SKM-1 (cell line): ENCODE data around the gene TRIM65.
"Not testable (repeated sequence)": the region's sequence is repeated elsewhere in the genome, so short reads cannot be mapped to it uniquely, and the experiment has no call there.

Experiments
- DNase-seq: peaks from one replicate; lab custom pipeline; 2025; ENCODE audit not compliant: unreplicated experiment; lab: John Stamatoyannopoulos, UW

Gene TRIM65

DNA sequence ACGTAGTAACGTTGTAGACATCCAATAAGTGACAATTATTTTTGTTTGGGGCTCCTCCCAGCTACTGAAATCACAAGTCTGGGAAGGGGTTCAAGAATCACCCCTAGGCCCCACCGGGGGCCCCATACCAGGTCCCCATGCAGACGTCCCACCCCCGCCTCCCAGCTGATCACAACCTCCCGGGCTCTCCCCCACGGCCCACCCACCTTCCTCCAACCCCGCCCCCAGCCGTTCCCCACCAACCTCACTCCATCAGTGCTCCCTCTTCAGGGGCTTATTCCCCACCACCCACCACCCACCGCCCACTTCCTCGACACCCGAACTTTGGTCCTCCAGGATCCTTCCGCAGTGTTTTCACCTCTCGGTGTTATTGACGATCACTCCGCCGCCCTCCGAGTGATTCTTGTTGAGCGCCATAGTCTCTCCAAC, 41.9 kb downstream of the TRIM65 start:
- DNase-seq = no peak

DNA sequence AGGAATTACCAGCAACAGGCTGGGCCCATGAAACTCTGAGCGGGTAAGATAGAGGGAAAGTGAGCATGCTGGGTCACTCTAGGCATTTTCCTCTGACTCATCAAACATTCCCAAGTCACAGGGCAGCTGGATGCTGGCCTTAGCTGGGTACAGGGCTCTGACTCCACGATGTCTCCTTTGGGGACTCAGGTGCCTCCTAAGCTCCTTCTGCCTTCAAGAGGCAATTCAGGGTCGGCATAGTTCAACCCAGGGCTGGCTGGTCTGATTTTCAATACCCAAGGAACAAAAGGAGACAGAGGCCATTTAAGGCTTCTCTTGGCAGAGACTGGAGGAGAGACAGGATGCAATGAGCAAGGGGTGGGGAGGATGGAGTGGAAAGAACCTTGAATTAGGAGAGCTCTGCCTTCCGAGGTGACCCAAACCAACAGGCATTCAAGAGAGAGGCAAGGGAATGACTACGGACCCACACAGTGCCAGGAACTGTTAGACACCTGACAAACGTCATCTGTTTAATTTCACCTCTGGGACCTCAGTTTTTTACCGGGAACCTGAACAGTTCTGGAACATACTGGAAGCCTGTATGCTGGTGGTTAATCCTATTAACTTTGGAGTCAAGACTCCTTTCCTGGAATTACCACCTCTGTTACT, 42.5 kb downstream of the TRIM65 start:
- DNase-seq = no peak

DNA sequence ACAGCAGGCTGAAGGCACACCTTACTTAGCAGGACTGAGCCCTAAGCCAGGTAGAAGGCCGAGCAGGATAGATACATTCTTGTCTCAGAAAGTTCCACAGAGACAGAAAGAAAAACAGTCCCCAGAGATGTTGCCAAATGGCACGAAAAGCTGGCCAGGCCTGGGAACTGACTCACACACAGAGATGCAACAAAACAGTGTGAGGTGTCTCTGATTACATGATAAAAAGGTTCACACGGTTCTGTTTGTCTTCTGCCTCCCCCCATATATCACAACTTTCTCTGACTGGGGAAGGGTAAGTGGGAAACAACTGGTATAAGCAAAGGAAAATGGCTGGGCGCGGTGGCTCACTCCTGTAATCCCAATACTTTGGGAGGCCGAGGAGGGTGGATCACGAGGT, 43.3 kb downstream of the TRIM65 start:
- DNase-seq = no peak

DNA sequence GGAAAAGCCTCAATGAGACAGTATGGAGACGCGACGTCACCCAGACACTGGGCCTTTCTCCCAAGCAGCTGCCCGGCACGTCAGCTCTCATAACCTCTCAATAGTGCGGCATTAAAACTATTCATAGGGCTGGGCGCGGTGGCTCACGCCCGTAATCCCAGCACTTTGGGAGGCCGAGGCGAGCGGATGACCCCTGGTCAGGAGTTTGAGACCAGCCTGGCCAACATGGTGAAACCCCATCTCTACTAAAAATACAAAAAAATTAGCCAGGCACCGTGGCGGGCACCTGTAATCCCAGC, 45.1 kb downstream of the TRIM65 start:
- not testable (repeated sequence) for DNase-seq

DNA sequence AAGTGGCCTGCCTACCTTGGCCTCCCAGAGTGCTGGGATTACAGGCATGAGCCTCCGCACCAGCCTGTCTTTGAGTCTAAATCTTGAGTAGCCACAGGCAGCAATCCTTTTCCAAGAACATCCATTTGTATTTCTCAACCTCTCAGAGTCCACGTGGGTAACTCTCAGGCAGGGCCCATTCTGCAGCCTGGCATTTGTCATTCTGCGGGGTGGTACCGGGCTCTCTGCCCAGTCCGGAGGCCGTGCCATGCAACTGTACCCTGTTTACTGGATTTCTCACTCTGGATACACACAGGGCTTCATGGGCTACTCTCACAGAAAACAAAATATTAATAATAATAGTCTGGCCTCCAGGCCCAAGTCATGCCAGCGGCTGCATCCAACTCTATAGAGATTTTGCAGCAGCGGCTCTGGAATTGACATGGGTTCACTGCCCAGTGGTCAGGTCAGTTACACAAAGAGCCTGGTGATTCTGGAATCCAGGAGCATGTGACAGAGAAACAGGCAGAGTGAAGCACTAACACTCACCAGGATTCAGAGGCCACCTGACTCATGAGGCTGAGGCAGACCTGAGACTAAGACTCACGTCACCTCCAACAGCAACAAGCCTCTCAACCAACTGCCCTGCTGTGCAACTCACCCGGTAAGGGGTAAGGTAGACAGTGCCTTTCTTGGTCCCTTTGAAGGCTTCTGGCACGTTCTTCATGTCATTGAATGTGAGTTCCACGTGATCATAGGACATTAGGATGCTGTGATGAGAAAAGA, 45.6 kb downstream of the TRIM65 start:
- no peak for DNase-seq

DNA sequence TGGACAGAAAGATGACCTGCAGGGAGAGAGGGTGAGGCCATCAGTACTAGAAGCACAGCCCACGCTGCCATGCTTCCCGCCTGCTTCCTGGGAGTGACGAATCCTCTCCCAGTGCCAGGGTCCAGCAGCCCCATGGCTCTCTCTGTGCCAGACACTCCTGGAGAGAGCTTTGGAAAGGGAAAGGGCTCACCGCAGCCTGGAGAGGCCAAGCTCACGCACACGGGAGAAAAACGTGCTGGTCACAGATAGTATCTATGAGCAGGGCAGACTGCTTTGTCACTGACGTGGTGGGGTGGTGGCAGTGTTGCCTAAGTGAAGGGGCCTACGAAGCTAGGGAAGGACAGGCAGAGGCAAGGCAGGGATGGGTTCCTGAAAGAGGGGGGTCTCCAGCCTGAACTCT, 47.0 kb downstream of the TRIM65 start:
- DNase-seq = no peak

DNA sequence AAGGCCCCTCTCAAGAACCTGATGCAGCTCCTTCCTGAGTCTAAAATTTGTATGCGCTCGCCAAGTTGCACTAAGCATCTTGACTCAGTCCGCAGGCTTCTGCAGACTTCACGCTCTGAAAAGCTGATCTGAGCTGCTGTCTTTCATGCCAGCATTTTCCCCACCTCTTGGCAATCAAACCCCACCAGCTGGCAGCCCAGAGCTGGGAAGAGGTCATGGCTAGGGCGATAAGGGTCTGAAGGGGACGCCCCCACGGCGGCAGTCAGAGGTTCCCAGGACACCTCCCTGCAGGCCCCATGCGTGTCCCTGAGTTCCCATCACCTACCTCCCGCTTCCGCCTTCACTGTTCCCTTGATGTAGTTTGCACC, 47.5 kb downstream of the TRIM65 start:
- no peak for DNase-seq

DNA sequence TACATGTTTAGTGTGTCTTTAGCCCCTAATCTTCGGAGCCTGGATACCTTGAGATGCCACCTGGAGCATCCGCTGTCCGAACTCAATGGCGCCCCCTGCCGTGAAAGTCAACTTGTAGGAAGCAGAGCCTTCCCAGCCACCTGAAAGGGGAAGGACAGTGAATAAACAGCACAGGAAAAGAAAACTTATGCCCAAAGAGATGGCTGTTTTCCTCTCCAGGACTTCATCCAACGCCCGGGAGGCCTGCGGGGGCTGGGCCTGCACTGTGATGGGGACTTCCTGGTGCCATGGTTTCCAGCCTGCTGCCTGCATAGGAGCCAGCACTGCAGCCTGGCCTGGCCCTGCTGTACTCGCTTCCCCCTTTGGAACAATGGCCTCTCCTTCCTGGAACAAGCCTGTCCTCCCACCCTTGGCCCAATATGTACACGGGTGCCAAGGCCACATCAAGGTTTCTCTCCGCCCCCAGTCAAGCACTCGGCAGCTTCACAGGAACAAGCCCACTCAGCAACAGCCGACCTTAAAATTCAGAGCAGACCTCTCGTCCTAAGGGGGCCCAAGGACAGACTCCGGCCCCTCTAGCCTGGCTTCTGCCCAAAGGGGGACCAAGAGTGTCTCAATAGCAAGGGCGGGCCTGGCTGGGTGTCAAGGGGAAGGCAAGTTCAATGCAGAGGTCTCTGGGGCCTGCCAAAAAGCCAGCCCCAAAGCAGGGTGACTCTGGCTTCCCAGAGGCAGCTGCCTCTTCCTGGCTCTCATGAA, 48.0 kb downstream of the TRIM65 start:
- DNase-seq = peak; percentile 50

DNA sequence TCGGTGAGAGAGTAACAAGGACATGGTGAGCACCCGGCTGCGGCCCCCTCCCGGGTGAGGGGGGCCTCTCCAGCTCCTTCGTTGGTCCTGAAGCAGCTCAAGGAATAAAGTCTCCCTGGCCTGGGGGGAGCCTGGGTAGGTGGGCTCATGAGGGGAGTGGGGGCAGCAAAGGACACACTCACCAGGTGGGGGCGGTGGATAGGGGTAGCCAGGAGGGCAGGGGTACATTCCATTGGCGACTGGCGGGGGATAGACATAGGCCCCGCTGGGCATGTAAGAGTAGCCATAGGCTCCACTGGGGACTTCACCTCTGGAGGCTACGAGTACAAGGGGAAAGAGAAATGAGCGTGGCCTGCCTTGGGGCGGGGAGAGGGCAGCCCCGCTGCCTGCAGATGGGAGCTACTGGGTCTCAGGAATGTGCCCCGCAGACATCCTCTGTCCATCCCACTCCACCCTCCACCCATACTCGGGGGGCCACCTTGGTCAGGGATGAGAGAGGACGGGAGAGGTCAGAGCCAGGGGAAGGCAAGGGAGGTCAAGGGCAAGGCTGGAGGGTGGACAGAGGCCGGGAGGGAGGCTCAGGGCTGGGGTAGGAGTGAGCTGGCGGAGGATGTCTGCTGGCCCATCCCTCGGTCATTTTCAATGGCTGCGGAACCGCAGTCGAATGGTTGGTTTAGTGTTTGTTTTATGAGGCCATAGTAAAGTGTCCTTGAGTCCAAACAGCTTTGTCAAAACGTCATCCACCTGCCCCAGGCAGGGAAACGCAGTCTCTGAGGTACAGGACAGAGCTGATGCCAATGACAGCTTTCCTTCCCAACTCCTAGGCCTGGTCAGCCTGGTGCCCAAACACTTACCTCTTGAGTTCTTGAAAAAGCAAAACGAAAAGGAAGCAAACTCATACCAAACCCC, 48.9 kb downstream of the TRIM65 start:
- DNase-seq = no peak

DNA sequence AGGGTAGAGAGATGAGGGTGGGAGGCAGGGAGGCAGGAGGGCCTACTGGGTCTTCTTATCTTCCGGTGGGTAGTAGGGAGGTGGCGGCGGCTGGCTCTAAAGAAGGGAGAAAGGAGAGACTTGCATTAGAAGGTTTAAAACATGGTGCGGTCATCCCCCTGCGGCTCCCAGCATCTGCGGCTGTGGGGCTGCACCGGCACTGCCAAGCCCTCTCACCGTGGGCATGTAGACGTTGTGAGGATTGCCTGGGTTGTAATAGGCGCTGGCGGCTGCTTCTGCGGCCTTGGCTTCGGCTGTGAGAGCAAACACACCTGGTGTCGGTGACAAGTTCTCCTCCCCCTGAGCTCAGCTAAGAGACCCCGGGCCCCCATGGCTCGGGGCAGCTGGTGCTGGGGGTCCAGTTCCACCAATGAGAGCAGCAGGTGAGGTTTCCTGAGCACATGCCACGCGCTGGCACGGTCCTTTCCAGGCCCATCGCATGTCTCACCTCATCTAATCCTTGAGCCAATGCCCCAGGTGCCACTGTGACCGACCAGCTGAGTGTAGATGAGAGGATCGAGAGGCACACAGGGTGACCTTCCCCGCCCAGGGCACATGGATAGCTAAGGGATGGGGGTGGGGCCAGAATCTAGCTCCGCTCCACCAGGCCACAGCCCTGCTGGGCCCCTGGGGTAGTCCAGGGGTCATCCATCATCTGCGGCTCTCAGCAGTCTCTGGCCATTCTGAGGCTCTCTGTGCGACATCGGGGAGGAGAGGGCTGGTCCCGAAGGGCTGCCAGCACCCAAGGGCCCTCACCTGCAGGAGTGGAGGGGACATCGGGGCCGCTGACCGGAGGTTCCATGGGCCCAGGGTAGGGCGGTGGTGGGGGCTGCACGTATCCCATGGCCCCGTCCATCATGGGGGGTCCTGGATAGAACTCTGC, 49.8 kb downstream of the TRIM65 start:
- no peak for DNase-seq

DNA sequence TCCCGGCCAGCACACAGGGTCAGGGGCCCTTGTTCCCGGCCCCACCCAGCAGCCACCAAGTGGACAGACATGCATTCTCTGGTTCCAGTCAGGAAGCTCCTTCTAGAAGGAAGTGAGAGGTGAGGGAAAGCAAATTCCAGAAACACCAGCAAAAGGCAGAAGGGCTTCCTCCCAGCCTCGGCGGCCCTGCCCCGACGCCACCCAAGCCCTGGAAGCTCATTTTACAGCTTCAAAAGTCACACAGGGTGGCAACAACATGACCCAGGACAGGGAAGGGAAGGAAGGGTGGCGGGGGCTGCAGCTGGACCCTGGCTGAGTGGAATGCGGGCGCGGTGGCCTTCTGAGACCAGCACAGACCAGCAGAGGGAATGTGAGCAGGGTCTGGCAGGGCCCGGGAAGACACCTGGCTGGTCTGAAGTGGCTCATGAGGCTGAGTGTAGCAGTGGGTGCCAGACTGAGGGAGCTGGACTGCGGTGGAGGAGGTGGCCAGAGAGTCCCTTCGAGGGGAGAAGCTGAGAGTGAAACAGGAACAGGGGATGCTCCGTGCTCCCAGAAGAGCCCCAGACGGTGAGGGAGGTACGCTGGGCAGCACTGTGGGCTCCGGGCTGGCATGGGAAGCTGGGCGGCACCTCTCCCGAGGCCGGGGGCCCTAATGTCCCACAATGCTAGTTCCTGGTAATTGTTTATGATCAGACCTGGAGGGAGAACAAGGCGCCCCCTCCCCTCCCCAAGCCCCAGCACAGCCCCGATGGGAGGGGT, 50.6 kb downstream of the TRIM65 start:
- DNase-seq = no peak

DNA sequence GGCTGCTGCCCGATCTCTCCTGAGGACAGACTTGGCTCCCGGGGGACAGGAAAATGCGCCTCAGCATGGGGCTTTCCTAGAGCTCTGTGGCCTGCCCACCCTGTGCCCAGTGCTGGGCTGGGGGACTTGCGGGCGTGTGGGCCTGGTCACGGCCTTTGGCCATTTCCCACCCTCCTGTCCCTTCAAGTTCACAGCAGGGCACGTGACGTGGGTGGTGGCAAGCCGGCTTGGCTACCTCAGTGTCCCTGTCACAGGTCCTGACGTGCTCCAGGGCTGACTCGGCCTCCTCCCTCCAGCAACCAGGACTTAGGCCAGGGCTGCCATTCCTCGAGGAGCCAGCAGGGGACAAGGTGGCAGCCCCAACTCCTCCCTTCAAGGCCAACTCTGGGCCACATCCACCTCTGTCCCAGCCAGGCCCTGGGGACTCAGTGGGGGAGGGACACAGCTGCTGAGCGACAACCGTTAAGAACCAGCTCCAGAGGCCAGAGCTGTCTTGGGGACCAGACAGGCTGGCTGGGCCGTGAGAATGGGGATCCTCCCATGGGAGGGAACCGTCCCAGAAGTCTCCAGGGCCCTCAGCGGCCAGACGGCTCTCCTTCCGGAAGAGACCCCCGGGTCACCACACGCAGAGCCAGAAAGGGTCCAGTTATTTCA, 51.6 kb downstream of the TRIM65 start:
- peak; percentile 76 for DNase-seq

DNA sequence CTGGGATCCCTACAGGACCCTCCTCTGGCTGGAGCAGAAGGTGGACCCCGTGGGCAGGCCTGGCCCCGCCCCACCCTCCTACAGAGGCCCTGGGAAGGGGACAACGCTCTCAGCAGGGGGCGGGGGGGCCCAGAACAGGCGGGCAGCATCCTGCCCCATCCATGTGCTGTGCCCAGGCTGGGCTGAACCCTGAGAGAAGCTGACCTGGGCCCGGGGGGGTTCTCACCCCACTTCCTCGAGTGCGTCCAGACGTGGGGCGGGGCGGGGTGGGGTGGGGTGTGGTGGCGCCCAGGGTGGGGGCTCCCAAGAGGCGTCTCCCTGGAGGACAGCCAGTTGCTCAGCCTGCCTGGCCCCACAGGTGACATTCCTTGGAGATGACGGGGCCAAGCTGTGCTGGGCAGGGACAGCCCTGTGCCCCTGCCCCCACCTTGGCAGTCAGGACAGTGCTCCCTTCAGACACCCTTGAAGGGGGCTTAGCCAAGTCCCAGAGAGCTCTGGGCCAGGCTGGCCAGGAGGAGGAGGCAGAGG, 52.2 kb downstream of the TRIM65 start:
- DNase-seq = no peak

DNA sequence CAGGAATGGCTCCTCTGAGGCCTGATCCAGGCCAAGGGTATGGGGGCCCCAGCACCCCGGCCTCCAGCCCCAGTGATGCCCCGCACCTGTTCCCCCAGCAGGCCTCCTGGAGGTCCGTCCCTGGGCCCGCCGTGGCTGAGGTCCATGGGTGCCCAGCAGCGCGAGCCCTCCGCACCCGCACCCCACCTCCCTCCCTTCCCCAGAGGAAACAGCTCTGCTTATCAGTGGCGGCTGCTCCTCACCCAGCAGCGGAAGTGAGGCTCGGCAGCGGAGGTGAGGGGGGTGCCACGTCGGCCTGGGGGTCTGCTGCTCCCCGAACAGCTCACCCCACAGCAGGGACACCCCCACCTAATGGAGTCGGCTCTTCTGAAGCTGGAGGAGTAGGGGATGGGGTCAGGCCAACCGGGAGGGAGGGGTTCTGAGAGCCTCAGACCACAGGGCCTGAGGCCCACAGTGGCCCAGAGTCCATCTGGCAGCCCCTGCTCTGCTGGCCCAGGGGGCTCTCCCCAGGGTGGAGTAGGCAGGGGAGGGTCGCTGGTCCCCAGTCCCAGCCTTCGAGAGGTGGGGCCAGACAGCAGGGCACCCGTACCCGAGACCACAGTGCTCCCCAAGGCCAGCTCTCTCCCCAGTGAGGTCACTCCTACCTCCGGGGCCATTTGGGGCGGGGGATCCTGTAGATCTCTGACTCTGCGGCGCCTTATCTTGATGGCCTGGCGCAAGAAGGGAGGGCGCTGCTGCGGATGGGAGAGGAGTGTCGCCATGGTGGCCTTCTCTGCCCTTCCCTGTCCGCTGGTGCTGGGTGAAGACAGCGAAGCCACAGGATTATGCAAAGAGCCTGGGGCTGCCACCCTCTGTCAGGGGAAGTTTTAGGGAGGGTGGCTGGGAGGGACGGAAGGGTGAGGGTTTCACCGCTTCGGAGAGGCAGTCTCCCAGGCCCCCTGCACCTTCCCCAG, 52.9 kb downstream of the TRIM65 start, which contains the start of gene UNC13D:
UNC13D (minus strand) TSS at position 828 of the 953 bp plus-strand sequence; CDS start at position 761, 67 bp downstream.
- peak; percentile 78 for DNase-seq

DNA sequence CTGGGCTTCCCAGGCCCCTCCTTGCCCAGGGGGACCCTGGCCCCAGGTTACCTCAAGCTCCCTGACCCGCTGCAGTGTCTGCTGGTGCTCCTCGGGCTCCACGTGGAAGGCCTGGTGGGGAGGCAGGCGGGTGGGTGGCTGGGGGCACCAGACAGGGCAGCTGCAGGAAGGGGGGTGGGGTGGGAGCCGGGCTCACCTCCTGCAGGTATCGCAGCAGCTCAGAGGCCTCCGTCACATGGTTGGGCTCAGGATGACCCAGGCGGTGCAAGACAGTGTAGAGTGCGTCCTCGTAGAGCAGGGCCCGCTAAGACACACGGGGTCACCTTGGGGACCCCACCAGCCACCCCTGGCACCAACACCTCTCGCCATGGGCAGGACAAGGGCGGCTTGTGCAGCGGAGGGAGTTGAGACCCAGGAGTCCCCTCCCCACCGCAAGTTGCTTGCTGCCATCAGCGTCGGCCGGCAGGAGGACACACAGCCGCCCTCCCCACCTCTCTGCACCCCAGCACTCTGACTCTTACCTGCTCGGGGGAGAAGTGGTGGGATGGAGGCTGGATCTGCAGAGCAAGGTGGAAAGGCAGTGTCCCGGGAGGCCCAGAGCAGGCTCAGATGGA, 53.7 kb downstream of the TRIM65 start:
- DNase-seq = no peak

DNA sequence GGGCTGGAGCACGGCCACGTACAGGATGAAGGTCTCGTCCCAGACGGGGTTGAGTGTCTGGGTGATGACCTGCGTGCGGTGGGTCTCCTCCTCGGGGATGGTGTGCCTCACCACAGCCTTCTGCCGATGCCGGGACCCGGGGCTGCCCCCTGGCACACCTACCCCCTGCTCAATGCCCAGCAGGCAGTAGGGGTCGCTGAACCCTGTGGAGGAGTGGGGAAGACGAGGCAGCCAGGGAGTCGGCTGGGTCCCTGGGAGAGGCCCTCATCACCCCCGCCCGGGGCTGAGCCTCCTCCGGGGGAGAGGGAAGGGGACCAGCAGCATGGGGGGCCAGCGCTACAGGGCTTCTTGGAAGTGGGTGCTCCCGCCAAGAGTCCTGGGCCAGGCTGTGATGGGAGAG, 54.3 kb downstream of the TRIM65 start:
- no peak for DNase-seq

DNA sequence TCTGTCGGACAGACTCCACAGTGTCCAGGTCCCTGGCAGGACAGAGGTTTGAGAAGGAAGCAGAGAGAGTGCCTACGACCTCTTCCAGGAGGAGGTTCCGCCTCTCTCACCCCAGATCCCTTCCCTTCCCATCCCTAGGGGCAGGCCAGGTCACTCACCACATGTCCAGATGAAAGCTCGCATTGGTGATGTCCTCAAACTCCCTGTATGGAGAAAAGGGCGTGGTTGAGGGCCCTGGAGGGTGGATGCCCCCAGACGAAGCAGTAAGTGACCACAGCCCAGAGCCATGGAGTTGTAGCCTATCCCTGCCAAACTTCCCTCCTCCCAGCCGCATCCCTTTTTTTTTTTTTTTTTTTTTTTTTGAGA, 56.0 kb downstream of the TRIM65 start:
- DNase-seq = no peak
